GM18867 (cell line): ENCODE measurements around the gene KIF27.
A peak's percentile ranks its signal among the peaks of the same experiment; 100 is the strongest.
"Not testable (repeated sequence)": the region's sequence is repeated elsewhere in the genome, so short reads cannot be mapped to it uniquely, and the experiment has no call there.

Source experiments
- ATAC-seq: cut with Tn5 transposase; IDR thresholded peaks from one replicate; pipeline ENCODE4 v1.9.1; 2021; ENCODE audit warnings: mild to moderate bottlenecking, moderate library complexity; ENCODE audit not compliant: unreplicated experiment

KIF27 gene, protein sequence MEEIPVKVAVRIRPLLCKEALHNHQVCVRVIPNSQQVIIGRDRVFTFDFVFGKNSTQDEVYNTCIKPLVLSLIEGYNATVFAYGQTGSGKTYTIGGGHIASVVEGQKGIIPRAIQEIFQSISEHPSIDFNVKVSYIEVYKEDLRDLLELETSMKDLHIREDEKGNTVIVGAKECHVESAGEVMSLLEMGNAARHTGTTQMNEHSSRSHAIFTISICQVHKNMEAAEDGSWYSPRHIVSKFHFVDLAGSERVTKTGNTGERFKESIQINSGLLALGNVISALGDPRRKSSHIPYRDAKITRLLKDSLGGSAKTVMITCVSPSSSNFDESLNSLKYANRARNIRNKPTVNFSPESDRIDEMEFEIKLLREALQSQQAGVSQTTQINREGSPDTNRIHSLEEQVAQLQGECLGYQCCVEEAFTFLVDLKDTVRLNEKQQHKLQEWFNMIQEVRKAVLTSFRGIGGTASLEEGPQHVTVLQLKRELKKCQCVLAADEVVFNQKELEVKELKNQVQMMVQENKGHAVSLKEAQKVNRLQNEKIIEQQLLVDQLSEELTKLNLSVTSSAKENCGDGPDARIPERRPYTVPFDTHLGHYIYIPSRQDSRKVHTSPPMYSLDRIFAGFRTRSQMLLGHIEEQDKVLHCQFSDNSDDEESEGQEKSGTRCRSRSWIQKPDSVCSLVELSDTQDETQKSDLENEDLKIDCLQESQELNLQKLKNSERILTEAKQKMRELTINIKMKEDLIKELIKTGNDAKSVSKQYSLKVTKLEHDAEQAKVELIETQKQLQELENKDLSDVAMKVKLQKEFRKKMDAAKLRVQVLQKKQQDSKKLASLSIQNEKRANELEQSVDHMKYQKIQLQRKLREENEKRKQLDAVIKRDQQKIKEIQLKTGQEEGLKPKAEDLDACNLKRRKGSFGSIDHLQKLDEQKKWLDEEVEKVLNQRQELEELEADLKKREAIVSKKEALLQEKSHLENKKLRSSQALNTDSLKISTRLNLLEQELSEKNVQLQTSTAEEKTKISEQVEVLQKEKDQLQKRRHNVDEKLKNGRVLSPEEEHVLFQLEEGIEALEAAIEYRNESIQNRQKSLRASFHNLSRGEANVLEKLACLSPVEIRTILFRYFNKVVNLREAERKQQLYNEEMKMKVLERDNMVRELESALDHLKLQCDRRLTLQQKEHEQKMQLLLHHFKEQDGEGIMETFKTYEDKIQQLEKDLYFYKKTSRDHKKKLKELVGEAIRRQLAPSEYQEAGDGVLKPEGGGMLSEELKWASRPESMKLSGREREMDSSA (N-terminal part only)

DNA sequence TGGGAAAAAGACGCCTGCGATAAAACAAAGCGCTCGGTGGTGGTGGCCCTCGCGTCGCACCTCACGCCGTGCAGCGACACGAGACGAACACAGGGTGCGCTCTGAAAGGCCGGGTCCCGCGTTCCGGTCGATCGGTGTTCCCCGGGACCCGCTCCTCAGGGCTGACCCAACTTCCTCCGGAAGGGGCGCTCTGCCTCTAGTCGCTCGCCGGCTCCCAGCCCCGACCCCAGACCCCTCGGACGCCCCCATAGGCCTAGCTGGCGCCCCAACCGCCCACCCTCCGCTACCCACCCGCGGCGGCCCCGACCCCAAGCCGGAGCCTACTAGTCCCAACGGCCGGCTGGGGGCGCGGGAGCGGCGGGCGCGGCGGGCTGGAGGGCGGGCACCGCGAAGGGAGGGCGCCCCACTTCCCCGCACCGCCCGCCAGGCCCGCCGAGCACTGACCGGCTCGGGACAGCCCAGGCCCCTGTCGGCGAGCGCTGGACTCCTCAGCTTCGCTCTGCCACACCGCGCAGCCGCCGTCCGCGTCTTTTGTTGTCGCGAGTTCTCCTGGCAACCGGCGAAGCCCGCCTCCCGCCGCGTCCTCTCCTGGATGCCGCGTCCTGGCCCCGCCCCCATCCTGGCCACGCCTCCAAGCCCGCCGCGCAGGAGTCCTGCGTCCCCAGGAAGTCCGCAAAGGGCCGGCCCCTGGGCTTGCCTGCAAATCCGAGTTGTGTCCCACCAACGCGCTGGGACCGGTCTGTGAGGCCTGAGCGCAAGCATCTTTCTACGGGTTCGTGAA is at the start of gene KIF27:
Gene KIF27 (minus strand): TSS at position 506 of the 781 bp plus-strand sequence. CDS start 5,841 bp downstream, outside the sequence.
- peak; percentile 95 for ATAC-seq

DNA sequence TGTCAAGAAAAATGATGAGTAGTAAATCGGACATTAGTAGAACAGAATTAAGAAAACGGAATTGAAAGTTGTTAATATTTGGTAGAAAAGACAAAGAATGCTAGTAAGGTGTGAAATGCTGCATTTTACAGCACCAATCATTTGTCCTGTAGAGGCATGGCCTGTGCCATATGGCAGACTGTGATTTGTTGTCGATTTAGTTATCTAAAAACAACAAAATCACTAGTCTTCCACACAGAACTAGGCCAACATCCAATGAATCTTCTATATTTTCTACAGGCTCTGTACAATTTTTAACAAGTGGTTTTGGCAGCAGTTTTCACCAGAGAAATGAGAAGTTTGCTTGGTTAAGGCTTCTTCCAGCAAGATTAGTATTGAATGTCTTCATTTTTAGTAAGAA is 48.4 kb upstream of the KIF27 start:
- ATAC-seq: no peak

DNA sequence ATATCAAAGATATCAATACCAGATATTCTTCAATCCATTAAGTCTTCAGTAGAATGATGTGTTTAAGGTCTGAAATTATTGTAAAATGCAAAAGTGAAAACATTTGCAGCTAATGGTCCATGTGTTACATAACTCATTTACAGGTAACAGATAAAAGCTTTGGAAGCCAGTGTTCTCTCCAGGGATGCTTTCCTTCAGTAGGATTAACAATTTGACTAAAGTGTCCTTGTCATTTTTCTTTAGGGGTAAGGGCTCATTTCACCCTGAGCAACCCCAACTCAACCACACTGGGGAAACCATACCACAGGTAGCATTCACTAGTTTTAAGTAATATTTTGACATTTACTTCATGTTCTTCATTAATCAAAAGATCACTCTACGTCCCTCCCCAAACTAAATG is 45.8 kb upstream of the KIF27 start:
- no peak for ATAC-seq

DNA sequence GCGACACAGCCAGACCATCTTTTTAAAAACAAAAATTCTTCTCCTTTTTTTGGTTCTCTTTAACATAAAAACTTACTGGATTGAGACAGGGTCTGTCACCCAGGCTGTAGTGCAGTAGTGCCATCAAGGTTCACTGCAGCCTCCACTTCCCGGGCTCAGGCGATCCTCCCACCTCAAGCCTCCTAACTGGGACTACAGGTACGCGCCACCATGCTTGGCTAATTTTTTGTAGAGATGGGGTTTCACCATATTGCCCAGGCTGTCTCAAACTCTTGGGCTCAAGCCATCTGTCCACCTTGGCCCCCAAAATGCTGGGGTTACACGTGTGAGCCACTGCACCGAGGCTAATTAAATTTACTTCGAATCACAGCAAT is 45.0 kb upstream of the KIF27 start:
- ATAC-seq: no peak

DNA sequence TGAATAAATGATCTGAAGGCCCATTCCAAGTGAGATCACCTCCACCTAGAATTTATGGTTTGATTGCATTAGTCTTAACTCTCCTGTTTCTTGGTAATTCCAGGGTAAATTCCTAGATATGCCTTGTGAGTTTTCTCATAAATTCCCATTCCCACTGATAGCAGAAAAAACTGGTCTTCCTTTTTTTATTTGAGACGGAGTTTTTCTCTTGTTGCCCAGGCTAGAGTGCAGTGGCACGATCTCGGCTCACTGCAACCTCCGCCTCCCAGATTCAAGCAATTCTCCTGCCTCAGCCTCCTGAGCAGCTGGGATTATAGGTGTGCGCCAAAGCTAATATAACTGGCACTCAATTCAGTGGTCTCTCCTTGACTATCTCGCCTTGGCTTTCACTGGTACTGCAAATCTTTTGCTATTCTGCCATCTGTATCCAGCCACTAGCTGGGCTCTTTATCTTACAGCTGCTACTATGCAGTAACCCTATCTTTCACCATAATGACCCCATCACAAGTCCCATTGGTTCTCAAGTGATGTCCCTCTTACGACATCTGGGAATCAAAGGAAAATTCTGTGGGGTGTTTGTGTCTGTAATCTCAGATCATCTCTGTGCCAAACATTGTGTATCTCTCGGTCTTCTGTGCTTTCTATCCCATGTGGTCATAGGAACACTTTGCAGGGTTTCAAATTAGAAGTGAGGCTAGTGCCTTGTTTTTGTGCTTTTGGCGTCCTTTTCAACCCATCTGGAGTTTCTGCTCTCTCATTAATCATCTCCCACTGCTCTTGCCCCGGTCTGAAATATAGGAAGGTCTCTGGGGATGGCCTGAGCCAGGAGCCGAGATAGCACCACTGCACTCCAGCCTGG is 44.3 kb upstream of the KIF27 start:
- no peak for ATAC-seq

DNA sequence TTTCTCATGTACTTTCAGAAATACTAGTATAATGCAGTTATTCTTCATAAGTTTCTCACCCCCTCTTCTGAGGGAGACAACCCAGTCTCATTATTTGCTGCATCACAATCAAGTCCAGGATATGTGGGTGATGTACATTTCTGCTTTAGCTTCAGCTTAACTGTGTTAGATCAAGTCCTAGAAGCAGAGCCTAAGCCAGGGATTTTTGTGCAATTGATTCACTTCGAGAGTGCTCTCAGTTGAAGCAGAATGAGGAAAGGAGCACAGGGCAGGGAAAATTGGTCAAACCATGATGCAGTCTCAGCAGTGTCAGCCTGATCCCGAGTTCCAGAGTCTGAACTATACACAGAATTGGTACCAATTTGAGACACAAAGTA is 43.7 kb upstream of the KIF27 start:
- no peak for ATAC-seq

DNA sequence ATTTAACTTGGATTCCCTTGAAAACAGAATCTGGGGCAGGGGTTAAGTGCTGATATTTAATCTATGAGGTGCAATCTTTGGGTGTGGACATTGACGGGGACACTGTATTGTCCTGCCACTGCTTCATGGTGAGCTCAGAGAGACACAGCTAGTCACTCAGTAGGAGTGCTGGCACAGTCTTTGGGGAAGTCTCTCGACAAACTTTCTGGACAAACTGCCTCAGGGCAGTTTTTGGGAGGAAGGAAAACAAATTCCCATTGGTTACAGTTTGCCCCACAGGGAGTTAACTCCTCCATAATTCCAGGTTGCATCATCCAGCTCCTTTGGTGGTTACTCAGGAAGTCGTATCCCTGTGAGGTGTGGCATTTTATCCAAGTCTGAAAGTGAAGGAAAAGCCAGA is 40.9 kb upstream of the KIF27 start:
- no peak for ATAC-seq

DNA sequence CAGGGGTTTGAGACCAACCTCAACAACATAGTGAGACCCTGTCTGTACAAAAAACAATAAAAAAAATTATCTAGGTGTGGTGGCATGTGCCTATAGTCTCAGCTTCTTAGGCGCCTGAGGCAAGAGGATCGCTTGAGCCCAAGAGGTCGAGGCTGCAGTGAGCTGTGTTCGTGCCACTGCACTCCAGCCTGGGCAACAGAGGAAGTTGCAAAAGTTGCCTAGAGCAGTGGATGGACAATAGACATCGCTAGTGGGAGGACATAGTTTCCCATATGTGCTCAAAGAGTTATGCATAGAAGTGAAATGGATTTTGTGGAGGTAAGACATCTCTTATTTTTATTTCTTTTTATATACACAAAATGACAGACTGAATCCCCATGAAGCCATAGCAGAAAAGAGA is 39.8 kb upstream of the KIF27 start:
- no peak for ATAC-seq

DNA sequence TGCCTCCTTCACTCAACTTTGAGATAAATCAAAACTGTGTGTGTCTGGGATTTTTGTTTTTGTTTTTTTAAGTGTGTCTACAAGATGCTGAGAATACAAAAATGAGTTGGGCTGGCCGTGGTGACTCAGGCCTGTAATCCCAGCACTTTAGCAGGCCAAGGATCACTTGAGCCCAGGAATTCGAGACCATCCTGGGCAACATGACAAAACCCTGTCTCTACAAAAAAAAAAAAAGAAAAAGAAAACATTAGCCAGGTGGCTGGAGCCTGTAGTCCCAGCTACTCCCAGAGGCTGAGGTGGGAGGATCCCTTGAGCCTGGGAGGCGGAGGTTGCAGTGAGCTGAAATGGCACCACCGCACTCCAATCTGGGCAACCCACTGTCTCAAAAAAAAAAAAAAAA is 37.8 kb upstream of the KIF27 start:
- ATAC-seq: no peak

DNA sequence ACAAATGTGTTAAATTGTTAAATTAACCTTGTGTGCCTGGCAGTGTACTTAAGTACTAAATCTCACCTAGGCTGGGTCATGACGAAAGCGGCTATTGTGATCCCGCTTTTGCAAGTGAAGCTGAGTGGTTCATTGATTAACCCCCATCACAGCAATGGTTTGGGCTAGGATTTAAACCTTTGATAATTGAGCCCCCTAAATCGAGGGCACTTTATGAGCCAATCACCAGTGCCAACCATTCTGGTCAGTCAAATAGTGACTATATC is 35.9 kb upstream of the KIF27 start:
- no peak for ATAC-seq

DNA sequence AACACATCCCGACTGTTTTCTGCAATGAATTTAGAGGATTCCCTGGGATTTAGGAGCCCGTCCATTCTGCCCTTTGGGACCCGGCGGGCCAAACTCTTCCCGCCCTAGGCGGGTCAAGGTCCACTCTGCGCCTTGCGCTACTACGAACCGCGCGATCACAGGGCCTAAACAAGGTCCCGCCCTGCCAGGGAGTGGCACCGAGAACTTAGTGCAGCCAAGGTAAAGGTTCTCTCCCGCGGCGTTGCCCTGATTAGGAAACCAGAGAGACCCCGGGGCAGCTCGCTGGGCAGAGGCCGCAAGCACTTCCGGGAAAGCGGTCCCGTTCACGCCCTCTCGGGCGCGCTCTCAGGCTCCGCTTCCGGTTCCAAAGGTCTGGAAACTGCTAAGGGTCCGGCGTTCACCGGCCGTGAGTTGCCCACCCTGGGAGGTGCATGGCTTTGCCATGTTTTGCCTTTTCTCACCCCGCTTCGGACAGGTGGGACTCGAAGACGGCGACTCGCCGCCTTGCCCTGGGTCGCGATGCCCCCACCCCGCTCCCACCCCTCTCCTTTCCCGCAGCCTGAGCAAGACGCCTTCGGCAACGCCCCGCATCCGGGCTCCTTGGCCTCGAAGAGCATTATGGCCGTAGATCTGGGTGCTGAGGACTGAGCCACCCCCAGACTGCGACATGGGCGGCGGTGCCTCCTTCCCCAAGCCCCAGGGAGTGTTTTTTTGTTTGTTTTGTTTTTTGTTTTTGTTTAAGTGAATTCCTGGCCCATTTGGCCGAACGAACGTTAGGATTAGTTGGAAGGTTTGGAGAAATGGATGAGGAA is 35.4 kb upstream of the KIF27 start:
- peak; percentile 76 for ATAC-seq

DNA sequence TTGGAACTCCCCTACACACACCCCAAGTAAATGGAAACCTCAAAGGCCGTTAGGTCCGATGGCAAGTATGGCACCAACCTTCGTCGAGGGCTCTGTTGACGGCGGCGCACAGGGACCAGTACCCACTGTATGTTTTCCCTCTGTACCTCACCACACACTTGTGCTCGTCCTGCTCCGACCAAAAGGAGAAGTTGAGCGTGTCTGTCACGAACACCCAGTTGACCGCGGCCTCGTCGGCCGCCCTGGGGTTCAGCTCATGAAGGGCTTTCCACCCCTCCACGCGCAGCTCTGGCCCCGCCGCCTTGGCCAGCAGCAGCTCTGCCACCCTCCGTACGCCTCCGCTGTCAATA is 34.8 kb upstream of the KIF27 start:
- ATAC-seq: peak; percentile 72

DNA sequence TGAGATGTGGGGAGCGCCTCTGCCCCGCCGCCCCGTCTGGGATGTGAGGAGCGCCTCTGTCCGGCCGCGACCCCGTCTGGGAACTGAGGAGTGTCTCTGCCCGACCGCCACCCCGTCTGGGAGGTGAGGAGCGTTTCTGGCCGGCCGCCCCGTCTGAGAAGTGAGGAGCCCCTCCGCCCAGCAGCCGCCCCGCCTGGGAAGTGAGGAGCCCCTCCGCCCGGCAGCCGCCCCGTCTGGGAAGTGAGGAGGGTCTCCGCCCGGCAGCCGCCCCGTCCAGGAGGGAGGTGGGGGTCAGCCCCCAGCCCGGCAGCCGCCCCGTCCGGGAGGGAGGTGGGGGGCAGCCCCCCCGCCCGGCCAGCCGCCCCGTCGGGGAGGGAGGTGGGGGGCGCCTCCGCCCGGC is 26.9 kb upstream of the KIF27 start:
- ATAC-seq: not testable (repeated sequence)

DNA sequence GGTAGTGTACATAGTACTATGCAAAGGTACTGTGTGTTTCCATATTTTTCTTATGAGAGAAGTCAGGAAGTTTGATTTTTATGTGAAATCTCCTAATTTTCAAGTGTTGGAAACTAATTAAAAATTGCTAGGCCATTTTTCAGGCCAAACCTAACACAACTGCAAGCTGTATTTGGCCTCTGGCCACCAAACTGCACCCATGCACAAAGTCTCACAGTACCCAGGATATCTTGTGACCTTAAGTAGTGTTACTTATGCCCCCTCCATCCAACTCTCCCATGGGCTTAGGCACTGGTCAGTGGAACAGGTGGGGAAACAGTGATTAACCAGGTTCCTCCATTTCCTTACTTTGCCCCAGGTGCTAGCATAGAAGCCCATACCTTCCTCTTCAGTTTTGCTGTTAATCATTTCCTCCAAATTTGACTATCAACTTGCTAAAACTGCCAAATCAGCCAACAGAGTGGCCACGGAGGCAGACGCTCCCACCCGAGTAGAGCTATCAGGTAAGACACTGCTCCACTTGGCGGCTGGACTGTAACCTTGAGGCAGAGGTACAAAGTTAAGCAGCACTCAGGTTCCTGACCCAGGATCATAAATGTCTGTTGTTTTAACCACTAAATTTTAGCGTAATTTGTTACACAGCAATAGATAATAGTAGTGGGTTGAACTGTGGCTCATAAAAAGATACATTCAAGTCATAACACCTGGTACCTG is 19.5 kb upstream of the KIF27 start:
- ATAC-seq: no peak

DNA sequence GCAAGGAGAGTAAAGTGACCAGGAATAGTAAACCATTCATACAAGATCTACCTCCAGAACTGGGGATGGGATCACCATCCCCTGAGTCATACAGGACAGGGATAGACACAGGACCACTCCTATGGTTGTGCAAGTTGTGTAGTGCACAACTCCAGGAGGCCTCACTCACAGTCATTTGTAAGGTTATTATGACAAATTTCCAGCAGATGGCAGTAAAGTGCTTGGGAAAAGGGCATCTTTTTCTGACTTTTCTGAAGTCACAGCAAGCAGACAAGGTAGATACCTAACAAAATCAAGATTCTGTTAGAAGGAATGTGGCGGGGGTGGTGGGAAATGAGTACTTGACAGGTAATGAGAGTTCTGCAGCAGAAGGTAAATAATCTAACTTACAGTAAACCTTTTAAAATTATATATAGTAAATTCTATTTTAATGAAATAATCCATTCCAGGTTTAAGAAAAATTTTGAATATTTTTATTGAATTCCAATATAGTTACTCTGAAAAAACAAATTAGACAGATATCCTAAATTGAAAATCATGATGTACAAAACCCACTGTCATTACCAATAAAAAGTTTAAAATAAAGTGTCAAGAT is 16.7 kb upstream of the KIF27 start:
- ATAC-seq: peak; percentile 74

DNA sequence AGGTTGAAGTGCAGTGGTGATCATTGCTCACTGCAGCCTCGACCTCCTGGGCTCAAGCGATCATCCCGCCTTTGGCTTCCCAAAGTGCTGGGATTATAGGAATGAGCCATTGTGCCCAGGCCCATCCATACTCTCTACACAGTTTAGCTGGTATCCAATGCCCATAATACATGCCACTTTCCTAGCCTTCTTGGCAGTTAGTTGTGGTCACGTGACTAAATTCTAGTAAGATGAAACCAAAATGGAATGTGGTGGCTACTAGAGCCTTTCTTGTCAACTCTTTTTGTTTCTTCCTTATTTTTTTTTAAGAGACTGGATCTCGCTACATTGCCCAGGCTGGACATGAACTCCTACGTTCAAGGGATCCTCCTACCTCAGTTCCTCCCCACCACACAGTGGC is 15.3 kb upstream of the KIF27 start:
- ATAC-seq: no peak

DNA sequence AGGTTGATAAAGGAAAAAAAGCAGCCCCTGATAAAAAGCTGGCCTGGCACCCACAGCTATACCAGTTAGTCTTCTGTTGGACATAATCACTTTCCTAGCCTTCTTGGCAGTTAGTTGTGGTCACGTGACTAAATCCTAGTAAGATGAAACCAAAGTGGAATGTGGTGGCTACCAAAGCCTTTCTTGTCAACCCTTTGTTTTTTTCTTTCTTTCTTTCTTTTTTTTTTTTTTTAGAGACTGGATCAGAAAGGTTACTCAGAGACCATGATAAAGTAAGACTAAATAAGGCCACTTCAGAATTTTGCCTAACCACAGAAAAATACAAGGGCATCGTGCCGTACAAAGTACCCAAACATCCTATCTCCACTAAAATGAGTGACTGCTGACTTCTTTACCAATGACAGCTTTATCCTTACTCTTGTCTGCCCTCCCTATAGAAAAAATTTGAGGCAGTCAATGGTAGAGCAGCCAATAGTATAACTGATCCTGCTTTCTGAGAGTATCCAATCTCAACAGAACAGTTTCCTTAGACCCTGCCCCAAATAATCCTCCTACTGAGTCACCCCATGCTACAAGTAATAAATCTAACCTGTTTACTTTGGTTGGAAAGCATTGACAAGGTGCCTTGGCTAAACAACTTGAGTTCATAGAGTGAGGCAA is 14.2 kb upstream of the KIF27 start:
- ATAC-seq: no peak
